ENCODE results near the gene NOP53.
"Not testable (repeated sequence)": the region's sequence is repeated elsewhere in the genome, so short reads cannot be mapped to it uniquely, and the experiment has no call there.

NOP53 gene

GRCh38 chr19:47745010-47745901, at the start of gene NOP53:
Gene NOP53, plus strand, starts transcription at chr19:47745546. Its CDS starts 14 bp downstream, at chr19:47745560.
- peak; percentile 97 to 99 for DNase-seq

GRCh38 chr19:47696635-47697034, 48.7 kb upstream of the NOP53 start:
- no peak for DNase-seq

DNA sequence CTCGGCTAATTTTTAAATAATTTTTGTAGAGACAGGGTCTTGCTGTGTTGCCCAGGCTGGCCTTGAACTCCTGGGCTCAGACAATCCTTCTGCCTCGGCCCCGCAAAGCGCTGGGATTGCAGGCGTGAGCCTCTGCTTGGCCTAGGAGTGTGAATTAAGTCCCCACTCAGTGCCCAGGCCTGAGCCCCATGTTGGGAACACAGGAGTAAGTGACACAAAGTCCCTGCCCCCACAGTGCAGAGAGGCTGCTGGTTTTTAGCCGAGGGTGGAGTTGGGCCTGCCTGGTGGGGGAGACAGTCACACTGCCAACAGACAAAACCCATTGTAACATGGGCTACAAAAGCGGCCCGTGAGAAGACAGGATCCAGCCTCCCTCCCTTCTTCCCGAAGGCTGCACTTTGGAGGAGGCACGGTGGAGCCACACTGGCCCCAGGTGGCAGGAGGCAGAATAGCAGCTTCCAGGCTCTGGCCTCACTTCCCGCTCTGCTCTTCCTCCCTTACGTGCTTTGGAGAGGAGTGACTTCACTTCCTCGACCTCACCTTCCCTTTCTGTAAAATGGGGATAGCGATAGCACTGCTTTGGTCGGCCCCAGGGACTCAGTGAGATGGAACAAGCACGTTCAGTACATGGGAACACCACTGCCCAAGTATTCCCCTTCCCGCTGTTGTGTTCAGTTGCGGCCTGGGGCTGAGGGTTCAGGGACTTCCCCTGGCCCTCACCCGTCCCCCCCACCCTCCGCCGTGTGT, 47.3 kb upstream of the NOP53 start:
- DNase-seq, result peak; percentile 66 to 80

DNA sequence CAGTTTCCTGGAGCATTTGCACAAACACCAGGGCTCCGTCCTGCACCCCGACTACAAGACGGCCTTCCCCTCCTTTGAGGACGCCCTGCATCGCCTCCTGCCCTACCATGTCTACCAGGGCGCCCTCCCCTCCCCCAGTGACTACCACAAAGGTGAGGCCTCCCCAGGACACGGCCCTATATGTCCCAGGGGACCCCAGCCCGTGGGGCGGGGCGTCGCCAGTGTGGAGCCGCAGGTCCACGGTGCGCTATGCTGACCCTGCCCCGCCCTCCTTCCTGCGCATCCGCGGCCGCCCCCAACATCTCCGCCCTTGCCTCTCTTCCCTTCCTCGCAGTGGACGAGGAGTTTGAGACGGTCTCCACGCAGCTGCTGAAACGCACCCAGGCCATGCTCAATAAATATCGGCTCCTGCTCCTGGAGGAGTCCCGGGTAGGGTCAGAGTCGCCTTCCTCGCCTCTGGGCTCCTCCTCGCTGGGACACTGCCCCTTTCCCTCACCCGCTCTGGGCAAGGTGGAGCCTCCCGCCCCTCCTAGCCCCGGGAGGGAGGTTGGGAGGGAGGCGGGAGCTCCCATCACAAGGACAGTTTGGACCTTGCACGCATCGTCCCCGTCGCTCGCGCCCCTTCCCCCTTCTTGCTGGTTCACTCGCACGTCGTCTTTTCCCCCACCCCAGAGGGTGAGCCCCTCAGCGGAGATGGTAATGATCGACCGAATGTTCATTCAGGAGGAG, 46.6 kb upstream of the NOP53 start:
- no peak for DNase-seq

GRCh38 chr19:47699360-47699917, 45.9 kb upstream of the NOP53 start:
- DNase-seq, result peak in 1 of 2 experiments; percentile 29

- no peak for DNase-seq
These were observed 44.2 kb upstream of the NOP53 start for GRCh38 chr19:47700934-47701716.

DNA sequence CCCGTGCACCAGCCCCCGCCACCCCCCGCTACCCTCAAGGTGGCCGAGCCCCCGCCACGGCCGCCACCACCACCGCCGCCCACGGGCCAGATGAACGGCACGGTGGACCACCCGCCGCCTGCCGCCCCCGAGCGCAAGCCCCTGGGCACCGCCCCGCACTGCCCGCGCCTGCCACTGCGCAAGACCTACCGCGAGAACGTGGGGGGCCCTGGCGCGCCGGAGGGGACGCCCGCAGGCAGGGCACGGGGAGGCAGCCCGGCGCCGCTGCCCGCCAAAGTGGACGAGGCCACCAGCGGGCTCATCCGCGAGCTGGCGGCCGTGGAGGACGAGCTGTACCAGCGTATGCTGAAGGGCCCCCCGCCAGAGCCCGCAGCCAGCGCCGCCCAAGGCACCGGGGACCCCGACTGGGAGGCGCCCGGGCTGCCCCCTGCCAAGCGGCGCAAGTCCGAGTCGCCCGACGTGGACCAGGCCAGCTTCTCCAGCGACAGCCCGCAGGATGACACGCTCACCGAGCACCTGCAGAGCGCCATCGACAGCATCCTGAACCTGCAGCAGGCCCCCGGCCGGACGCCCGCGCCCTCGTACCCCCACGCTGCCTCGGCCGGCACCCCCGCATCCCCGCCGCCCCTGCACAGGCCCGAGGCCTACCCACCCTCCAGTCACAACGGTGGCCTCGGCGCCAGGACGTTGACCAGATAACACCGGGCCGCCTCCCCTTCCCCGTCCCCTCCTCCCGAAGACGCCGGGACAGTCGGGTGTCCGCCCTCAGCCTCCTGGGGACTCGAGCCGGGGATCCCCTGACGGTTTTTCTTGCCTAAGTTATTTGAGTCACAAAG, 43.4 kb upstream of the NOP53 start:
- no peak for DNase-seq

DNA sequence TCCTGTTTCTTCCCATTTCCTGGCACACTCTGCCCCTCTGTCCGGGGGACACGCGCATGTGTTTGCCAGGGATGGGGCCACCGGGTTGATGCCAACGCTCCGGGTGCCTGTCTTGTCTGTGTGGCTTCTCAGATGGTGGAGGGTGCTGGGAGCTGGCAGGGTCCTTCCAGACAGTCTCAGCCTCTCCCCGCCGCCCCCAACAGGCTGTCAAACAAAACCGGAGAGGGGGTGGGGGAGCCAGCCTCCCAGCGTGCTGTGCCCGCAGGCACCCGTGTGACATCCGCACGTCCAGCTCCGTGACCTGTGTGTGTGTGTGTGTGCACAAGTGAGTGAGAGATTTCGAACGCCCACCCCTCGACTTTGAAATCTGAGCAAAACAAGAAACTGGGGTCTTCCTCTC, 42.7 kb upstream of the NOP53 start:
- no peak for DNase-seq

- no peak for DNase-seq
These were observed 42.0 kb upstream of the NOP53 start for GRCh38 chr19:47703301-47703700.

- DNase-seq, result no peak
These were observed 41.3 kb upstream of the NOP53 start for GRCh38 chr19:47704024-47704423.

DNA sequence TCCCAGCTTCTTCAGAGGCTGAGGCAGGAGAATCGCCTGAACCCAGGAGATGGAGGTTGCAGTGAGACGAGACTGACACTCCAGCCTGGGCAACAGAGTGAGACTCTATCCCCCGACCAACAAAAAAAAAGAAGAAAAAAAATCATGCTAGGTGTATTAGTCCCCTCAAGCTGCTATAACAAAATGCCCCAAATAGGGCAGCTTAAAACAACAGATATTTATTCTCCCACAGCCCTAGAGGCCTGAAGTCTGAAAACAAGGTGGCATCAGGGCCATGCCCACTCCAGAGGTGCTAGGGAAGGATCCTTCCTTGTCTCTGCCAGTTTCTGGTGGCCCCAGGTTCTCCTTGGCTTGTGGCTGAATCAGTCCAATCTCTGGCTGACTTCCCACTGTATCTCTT, 40.7 kb upstream of the NOP53 start:
- no peak for DNase-seq

- peak; percentile 45 to 84 for DNase-seq
These were observed 38.0 kb upstream of the NOP53 start for GRCh38 chr19:47707135-47707925.

- no peak for DNase-seq
These were observed 33.6 kb upstream of the NOP53 start for GRCh38 chr19:47711652-47712242.

- peak in 1 of 2 experiments; percentile 80 for DNase-seq
These were observed 32.0 kb upstream of the NOP53 start, which contains the start of gene EHD2 for GRCh38 chr19:47713046-47714021. Gene EHD2, plus strand, starts transcription at chr19:47713422. Its CDS starts 3,191 bp downstream, at chr19:47716613.

- no peak for DNase-seq
These were observed 31.0 kb upstream of the NOP53 start for GRCh38 chr19:47714339-47714738.

DNA sequence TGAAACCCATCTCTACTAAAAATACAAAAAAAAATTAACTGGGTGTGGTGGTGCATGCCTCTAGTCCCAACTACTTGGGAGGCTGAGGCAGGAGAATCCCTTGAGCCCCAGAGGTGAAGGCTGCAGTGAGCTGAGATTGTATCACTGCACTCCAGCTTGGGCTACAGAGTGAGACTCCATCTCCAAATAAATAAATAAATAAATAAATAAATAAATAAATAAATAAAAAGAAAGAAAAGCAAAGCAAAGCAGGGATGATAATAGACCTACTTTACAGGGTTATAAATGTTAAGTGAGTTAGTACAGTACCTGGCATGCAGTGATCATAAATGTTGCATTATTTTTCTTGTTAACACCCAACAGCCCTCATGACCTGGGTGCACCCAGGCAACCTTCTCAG, 30.5 kb upstream of the NOP53 start:
- DNase-seq, result not testable (repeated sequence)

- no peak for DNase-seq
These were observed 28.9 kb upstream of the NOP53 start for GRCh38 chr19:47716270-47716937.

Measured in NCI-H446 (cell line).